PC-9 (cell line): ENCODE results near the gene SIAH2. TPM values are rescaled to one million over a fixed set of nuclear protein-coding genes. Genes with fewer than 3 reads are reported as not detected.

Experiments used
- BruUV-seq: library from RNA; stranded (reverse); fragments of 400-500 nt; replicated peaks from 2 replicates; lab custom pipeline; 2021; lab: Mats Ljungman, UMichigan
- CTCF ChIA-PET: fragments of 300-600 bp; sonication (Branson Sonifier 250); formaldehyde crosslinking; loops from one replicate; lab custom pipeline; 2022; ENCODE audit warnings: antibody characterized with exemption; lab: Charles Lee
- POLR2A ChIA-PET: fragments of 300-600 bp; sonication (Branson Sonifier 250); formaldehyde crosslinking; loops from one replicate; lab custom pipeline; 2022; ENCODE audit warnings: antibody characterized with exemption; ENCODE audit not compliant: unreplicated experiment; lab: Charles Lee
- DNase-seq, 2 experiments: peaks; one replicate each; pipeline versions ENCODE4 v3.0.0 to v3.0.0-alpha.2; 2015 to 2022; ENCODE audit warnings: mixed read lengths in 1 of 2
- H2AFZ ChIP-seq: fragments of 200-600 bp; sonication (generic); 2 replicates; pipeline ENCODE4 v1.8.1; 2017; ENCODE audit warnings: antibody characterized with exemption
- H3F3A ChIP-seq: fragments of 200-600 bp; sonication (generic); 2 replicates; pipeline ENCODE4 v1.8.1; 2017; ENCODE audit warnings: antibody characterized with exemption, mild to moderate bottlenecking, low read depth; ENCODE audit not compliant: insufficient read depth
- H3K27ac ChIP-seq: fragments of 200-600 bp; sonication (generic); 2 replicates; pipeline ENCODE4 v1.6.1; 2016; ENCODE audit warnings: mixed run types
- H3K27me3 ChIP-seq: fragments of 200-600 bp; sonication (generic); 2 replicates; pipeline ENCODE4 v1.6.1; 2016; ENCODE audit warnings: low read depth, mixed run types; ENCODE audit not compliant: insufficient read depth
- H3K36me3 ChIP-seq: fragments of 200-600 bp; sonication (generic); 2 replicates; pipeline ENCODE4 v1.6.1; 2016; ENCODE audit warnings: low read depth, mixed run types
- H3K4me1 ChIP-seq: fragments of 200-600 bp; sonication (generic); replicated peaks from 2 replicates; pipeline ENCODE4 v1.6.1; 2016; ENCODE audit warnings: mixed run types; ENCODE audit not compliant: insufficient read depth
- H3K4me2 ChIP-seq: fragments of 200-600 bp; sonication (generic); 2 replicates; pipeline ENCODE4 v1.6.1; 2017; ENCODE audit warnings: mixed run types
- H3K4me3 ChIP-seq: fragments of 200-600 bp; sonication (generic); 2 replicates; pipeline ENCODE4 v1.6.1; 2016; ENCODE audit warnings: mixed run types
- H3K79me2 ChIP-seq: fragments of 200-600 bp; sonication (generic); 2 replicates; pipeline ENCODE4 v1.6.1; 2017; ENCODE audit warnings: low read depth, mixed run types
- H3K9me2 ChIP-seq: fragments of 200-600 bp; sonication (generic); 2 replicates; pipeline ENCODE4 v1.8.1; 2017; ENCODE audit warnings: mild to moderate bottlenecking; ENCODE audit not compliant: insufficient read depth
- H3K9me3 ChIP-seq: fragments of 200-600 bp; sonication (generic); 2 replicates; pipeline ENCODE4 v1.8.1; 2016; ENCODE audit warnings: low read depth; ENCODE audit not compliant: insufficient read depth
- H4K20me1 ChIP-seq: fragments of 200-600 bp; sonication (generic); 2 replicates; pipeline ENCODE4 v1.8.1; 2017; ENCODE audit not compliant: insufficient read depth
- CTCF ChIP-seq: fragments of 200-600 bp; sonication (generic); conservative IDR thresholded peaks from 2 replicates; pipeline ENCODE4 v1.6.1; 2017; ENCODE audit warnings: mixed run types, antibody characterized with exemption, mild to moderate bottlenecking, moderate library complexity
- EZH2 ChIP-seq: fragments of 200-600 bp; sonication (generic); IDR thresholded peaks from 2 replicates; pipeline ENCODE4 v1.8.0; 2017; ENCODE audit warnings: antibody characterized with exemption, low read depth
- intact Hi-C: fragments of 100-400 bp; cut with micrococcal nuclease; formaldehyde crosslinking; loops from one replicate; pipeline ENCODE4 v1.10.0; 2022; ENCODE audit not compliant: unreplicated experiment
- total RNA-seq: library from RNA; stranded (reverse); gene quantifications from 2 replicates; pipeline ENCODE4 v1.2.3, GENCODE V29; 2021

Gene SIAH2
- total RNA-seq, 1 experiment from 2014 or later = 20.3 TPM

DNA sequence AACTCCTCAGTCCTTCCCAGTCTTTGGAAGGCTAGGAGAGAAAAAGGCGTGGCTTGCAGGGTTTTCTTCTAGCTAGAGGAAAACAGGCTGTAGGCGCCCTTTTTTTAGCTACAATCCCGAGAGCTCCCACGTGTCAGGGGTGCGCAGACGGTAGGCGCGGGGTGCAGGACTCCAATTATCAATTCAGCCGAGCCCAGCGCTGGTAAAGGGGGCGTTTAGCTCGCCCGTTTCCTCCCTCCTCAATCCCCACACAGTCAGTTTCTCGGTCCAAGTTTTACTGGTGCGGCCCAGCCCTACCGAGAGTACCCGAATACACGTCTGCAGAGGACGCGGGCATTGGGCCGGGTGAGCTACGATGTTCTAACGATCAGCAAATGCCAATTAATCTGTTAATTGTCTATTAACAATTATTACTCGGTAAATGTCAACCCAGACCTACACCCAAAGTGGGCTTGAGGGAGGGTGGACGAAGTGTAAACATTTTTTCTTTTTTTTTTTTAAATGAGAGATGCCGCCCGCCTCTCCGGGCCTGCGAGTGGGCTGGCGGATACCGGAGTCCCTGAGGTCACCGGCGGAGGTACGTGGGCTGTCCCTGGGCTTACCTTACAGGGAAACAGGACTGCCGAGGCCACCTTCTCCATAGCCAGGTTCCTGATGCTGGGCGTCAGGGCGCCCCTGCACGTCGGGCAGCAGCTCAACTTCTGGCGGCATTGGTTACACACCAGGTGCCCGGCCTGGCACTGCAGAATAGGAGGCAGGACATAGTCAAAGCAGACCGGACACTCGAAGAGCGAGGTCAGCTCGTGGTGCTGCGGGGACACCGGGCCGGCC, 923 bp downstream of the SIAH2 start:
- ChIA-PET CTCF (interaction anchor here (0.6 to 1.1 kb wide), 2 partner anchors 53 to 103 kb away, joined by 3 to 4 read pairs; no protein-coding TSS in a partner anchor), POLR2A (interaction anchor here (0.6 to 0.7 kb wide), 3 partner anchors 25 to 362 kb away, joined by 4 read pairs; partner anchors contain the start of gene SELENOT)
- H3K9me2 ChIP-seq = no peaks in the 10 kb centered on the region
- H2AFZ ChIP-seq = peak overlapping the region; percentile 81
- intact Hi-C loops = loop anchor here (1.0 to 10.0 kb wide), 4 partner anchors 10 to 323 kb away; partner anchors contain the start of genes EIF2A, MED12L, SELENOT and SERP1
- H3K79me2 ChIP-seq = peaks cover 52% of the 10 kb centered on the region
- DNase-seq = peak; percentile 49 to 55
- H3K4me2 ChIP-seq = peak overlapping the region; percentile 83
- H3K36me3 ChIP-seq = 0 out of 2 replicates have a peak, but pooled peaks cover 16% of the 10 kb centered on the region
- TF ChIP-seq CTCF (no peak), EZH2 (no peak)
- BruUV-seq = TSS peak; percentile 47
- H4K20me1 ChIP-seq = peaks cover 16% of the 10 kb centered on the region; the same call in 1 of the 2 replicates
- no peaks in the 10 kb centered on the region for H3K27me3 ChIP-seq
- peaks cover 55% of the 10 kb centered on the region for H3K4me1 ChIP-seq
- H3K27ac ChIP-seq = peak overlapping the region; percentile 84; the same call in 1 of the 2 replicates
- peak overlapping the region; percentile 69 for H3K4me3 ChIP-seq
- peaks cover 16% of the 10 kb centered on the region for H3F3A ChIP-seq
- no peaks in the 10 kb centered on the region for H3K9me3 ChIP-seq

DNA sequence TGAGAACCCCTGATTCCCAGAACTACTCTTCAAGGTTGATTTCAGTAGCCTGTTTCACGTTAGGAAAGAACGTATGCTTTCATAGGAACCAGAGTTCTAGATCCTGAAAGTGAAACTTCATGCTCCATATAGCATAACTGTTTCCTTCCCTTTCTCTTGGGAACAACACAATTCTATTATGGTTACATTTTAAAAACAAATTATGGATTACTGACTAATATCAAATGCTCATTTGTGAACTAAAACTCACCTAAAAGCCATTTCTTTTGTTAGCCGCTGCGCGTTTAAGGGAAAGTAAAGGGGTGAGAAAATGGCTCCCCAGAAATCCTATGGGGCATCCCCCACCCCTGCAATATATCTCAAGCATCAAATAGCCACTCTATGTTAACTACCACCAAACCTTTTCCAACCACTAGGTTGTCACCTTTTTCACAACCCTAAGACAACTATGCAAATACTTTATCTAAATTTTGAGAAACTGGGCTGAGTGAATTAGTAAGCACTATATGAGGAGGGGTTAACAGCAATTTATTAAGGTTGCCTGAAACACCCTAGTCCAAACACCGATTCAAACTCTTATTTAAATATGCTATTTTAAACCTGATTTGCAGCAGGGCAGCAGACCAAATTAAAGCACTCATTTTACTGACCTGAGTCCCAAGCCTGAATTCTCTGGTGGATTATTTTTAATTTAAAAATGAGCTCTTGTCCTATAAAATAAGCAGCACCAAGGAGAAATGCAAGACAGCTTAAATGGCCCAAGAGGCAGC, 2.4 kb downstream of the SIAH2 start:
- Histone ChIP-seq H3K79me2 (peaks cover 66% of the 10 kb centered on the region), H3K4me2 (peak overlapping the region; percentile 83), H3K9me3 (no peaks in the 10 kb centered on the region), H3F3A (peaks cover 16% of the 10 kb centered on the region), H4K20me1 (peaks cover 16% of the 10 kb centered on the region; the same call in 1 of the 2 replicates), H3K4me3 (peak overlapping the region; percentile 69; the same call in 1 of the 2 replicates), H3K27ac (no peak overlapping the region), H3K36me3 (0 out of 2 replicates have a peak, but pooled peaks cover 16% of the 10 kb centered on the region), H3K27me3 (no peaks in the 10 kb centered on the region), H3K4me1 (peaks cover 45% of the 10 kb centered on the region), H3K9me2 (no peaks in the 10 kb centered on the region), H2AFZ (no peak overlapping the region)
- DNase-seq = no peak
- ChIA-PET CTCF (interaction anchor here (1.4 kb wide), 1 partner anchor 790 kb away, joined by 6 read pairs; the partner anchor contains the start of gene PFN2), POLR2A (interaction anchor here (0.6 kb wide), 1 partner anchor 171 kb away, joined by 3 read pairs; no protein-coding TSS in a partner anchor)
- no TSS peak for BruUV-seq
- TF ChIP-seq EZH2 (no peak), CTCF (no peak)
- intact Hi-C loops = loop anchor here (1.0 to 10.0 kb wide), 4 partner anchors 8 to 324 kb away; partner anchors contain the start of genes EIF2A, MED12L, SELENOT and SERP1
